NCI-H524 (cell line): ENCODE measurements around the gene ADAMTSL1.

ENCODE experiments used
- DNase-seq, 2 experiments: peaks; one replicate each; lab custom pipeline; 2025; lab: John Stamatoyannopoulos, UW

Gene ADAMTSL1

DNA sequence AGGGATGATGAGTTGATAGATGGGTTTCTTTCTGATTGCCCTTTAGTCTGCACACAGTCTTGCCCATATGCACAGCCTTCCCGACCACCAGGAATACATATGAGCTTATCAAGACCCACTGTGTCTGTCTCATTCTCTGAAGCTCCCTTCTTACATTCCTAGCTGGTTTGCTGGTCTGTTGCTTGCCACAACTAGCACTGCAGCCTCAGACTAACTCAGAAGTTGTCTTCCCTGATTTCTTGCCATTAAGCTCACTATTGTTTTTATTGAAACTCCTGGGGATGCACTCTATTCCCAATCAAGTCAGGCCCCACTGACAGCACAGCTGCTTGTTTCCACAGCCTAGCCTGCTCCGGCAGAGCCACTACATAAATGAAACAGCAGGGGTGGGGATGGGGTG lies 461.6 kb downstream of the ADAMTSL1 start:
- no peak for DNase-seq

DNA sequence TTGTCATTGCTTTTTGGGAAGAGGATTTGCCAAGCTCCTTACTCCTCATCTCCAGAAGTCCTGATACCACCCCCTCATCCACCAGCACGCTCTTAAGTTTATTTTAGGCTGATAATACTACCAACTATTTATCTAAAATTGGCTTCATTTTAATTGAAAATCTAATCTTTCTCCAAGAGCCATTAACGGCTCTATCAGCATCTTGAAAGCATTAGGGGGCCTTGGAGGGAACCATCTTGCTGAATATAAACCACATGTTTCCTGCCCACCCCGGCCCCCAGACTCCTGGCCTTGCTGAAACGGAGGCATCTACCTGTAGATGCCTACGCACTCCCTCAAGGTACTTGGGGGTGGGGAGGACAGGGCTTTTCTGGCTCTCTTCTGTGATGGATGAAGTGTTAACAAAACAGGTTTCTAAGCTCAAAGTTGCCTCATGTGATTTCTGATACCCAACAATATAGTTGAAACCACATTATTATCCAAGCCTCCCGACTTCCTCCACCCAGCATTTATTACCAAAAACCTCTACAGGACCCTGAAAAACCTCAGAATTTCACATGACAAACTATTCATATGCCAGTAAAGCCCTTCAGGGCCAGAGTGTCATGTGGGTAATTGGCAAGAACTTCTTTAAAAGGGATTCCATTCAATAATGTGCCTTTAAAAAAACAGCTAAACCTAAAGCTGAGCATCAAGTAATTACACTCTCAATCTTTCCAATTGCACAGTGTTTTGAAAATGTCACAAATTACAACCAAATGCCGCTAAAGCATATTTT lies 462.3 kb downstream of the ADAMTSL1 start:
- DNase-seq = no peak

DNA sequence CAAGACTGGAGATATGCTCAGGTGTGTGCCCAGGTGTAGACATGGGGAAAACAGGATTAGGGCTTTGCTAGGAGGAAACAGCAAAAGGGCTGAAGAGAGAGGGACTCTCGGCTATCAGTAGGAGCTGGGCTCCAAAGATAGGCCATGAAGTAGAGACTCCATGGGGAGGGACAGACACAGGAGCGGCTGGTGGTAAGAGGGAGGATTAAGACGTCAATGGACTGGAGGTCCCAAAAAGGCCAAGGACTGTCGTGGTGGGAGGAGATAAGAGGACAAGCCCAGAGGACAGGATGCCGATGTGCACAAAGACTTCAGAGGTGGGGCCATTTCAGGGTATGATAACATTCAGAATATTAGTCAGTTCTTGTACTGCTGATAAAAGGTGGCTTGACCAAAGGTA lies 466.0 kb downstream of the ADAMTSL1 start:
- DNase-seq = no peak

DNA sequence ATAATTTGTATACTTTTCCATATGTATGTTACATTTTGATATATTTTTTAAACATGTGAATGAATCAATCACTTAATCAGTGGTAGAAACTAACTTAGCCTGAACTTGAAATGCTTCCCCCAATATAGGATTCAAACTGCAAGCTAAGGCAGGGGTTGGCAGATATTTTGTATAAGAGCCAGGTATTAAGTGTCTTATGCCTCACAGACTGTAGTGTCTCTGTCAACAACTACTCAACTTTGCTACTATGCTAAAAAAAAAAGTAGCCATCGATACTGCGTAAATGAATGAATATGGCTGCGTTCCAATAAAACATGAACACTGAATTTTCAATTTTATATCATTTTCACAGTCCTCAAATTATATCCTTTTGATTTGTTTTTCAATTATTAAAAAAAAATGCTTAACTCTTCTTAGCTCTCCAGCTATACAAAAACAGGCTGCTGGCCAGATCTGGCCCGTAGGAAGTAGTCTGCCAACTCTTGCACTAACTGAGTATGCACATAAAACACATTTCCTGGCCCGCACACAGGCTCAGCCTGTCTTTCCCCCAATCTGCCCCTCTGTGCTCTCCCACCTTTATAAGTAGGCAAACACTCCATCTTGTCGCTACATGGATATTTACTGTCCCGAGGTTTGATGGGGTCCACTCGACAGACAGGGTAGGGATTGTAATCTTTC lies 467.2 kb downstream of the ADAMTSL1 start:
- DNase-seq = no peak

DNA sequence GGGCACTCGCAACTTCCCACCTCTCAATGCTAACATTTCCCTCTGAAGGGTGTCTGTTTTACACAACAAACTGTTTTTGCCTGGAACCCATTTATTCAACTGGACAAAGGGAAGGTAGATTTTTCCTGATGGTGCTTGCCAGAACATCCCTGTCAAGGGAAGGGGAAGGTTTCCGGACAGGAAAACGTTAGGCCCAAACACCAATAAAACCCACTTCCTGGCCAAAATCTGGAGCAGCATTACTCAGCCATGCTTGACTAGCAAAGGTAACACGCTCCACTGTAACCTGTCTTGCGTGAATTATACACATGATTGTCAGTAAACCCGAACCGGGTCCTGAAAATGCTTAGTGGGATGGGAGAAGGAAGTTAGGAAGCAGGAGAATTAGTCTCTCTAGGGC lies 468.8 kb downstream of the ADAMTSL1 start:
- DNase-seq = no peak

DNA sequence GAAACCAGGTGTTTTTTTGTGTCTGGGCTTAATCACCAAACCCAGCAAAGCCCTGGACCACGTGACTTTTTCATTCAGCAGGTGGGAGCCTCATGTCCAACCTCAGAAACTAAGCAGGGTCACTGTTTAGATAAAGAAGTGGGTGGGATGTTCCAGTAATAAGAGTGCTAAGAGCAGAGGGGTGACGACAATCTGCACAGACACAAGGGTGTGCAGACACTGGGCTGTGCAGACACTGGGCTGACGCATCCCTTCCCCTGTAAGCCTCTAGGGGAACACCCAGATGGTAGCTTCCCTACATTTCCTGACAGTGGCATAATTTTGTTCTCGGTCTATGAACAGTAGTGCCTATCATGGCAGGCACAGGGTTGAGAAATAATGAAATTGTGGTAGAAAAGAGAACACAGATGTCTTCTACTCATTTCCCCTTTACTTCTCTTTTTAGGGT lies 474.0 kb downstream of the ADAMTSL1 start:
- DNase-seq = no peak

DNA sequence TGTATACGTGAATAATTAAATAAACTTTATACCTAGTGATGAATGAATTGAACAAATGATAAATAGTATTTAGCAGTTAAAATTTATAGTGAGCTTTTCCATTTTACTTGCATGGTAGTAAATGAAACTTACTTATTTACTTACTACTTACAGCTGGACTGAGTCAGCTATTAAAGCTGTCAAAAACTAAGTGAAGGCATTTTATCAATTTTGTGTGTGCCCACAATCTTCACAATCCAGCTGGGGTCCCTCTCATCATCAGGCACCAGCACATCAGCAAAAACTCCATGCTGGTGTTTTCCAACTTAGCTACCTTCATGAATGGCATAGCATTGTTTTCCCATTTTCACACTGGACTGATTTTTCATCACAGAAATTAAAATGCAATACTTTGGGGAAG lies 478.0 kb downstream of the ADAMTSL1 start:
- no peak for DNase-seq

DNA sequence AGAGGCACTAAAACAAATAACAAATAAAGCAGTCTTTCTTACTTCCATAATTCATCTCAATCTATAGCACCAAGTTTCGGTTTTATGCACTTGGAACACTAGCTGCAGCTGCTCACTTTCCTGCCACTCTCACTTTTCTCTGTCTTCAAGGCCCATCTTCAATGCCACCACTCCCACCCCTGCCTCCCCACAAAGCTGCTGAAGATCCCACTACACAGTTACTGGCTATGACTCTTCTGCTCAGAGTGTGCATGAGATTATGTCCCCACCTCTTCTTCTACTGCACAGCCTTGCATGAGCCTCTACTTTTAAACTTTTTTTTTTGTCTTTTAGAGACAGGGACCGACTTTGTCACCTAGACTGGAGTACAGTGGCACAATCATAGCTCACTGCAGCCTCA lies 481.7 kb downstream of the ADAMTSL1 start:
- DNase-seq = no peak
